ENCODE data around the gene IL1RAP.

DNA sequence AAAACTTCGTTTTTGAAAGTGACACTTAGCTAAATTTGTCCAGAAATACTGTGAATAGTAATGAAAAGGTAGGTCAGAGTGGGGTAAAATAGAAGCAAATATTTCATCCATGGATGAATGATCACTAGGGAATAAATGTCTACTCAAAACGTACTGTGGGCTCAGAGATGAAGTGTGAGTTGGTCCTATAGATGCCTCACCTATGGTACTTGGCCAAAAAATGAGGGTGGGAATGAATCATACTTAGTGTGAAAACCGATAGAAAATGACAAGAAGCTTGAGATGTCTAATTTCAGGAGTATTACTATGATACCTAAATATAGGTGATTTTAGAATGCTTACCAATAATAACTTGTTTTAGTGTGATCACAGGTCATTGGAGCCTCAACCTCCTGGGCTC lies 192.7 kb downstream of the IL1RAP start:
- TF ChIP-seq, protein P1, sequence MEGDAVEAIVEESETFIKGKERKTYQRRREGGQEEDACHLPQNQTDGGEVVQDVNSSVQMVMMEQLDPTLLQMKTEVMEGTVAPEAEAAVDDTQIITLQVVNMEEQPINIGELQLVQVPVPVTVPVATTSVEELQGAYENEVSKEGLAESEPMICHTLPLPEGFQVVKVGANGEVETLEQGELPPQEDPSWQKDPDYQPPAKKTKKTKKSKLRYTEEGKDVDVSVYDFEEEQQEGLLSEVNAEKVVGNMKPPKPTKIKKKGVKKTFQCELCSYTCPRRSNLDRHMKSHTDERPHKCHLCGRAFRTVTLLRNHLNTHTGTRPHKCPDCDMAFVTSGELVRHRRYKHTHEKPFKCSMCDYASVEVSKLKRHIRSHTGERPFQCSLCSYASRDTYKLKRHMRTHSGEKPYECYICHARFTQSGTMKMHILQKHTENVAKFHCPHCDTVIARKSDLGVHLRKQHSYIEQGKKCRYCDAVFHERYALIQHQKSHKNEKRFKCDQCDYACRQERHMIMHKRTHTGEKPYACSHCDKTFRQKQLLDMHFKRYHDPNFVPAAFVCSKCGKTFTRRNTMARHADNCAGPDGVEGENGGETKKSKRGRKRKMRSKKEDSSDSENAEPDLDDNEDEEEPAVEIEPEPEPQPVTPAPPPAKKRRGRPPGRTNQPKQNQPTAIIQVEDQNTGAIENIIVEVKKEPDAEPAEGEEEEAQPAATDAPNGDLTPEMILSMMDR (IDR thresholded peaks at IDR 0.05 in 8 of 11, conservative IDR thresholded peaks at IDR 0.05 in 3 of 11) = no peak
- no peak for TF ChIP-seq POLR2A (IDR thresholded peaks at IDR 0.05)

Data from spleen (tissue), 7 donors.